ENCODE measurements around the gene COLEC12.

Gene COLEC12

DNA sequence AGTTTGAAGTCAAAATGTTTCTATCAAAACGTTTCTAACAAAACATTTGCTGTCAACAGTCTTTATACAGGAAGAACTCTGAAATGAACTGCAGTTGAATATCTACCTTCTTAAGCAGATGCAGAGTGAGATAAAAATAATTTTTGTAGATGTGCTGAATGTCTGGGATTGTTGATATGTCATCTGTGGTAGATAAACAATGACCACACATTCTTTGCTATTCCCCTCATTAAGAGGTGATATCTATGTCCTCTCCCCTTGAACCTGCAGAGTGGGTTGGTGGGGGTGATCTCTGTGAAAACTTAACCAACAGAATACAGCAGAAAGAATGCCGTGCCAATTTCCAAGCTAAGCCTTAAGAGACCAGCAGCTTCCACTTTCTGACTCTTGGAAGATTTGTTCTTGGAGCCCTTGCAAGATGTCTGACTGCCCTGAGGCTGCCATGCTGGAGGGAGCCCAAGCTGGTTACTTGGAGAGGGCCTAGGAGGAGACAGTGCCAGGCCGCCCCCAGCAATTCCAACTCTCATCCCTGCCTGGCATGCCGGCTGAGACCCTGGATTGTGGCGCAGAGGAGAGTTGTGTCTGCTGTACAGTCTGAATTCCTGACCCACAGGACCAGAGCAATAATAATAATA is 80.8 kb downstream of the COLEC12 start:
- ChIA-PET POLR2A (no interaction called here), CTCF (no interaction called here)
- TF ChIP-seq, protein P1, sequence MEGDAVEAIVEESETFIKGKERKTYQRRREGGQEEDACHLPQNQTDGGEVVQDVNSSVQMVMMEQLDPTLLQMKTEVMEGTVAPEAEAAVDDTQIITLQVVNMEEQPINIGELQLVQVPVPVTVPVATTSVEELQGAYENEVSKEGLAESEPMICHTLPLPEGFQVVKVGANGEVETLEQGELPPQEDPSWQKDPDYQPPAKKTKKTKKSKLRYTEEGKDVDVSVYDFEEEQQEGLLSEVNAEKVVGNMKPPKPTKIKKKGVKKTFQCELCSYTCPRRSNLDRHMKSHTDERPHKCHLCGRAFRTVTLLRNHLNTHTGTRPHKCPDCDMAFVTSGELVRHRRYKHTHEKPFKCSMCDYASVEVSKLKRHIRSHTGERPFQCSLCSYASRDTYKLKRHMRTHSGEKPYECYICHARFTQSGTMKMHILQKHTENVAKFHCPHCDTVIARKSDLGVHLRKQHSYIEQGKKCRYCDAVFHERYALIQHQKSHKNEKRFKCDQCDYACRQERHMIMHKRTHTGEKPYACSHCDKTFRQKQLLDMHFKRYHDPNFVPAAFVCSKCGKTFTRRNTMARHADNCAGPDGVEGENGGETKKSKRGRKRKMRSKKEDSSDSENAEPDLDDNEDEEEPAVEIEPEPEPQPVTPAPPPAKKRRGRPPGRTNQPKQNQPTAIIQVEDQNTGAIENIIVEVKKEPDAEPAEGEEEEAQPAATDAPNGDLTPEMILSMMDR (IDR thresholded peaks at IDR 0.05; ENCODE audit: control extremely low read depth, extremely low read depth, low read depth, missing control alignments), result no peak
- DNase-seq (ENCODE audit: extremely low spot score), result no peak

DNA sequence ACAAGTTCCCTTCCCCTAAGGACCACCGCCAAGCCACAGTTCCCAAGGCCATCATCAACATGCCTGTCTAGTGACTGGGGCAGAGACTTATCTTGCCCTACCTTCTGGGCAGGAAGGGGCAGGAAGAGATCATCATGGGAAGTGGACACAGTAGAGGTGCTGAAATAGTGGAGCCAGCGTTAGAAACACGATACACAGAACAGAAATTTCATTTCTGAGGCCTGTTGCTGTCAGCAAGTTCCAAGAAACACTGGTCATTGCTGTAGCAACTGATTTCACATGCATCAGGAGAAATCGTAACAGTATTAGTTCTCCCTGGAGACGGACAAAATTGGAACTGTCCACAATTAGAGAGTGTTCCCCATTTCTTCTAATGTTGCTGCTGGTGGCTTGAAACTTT is 83.0 kb downstream of the COLEC12 start:
- DNase-seq (ENCODE audit: extremely low spot score), result no peak
- TF ChIP-seq, protein P1 (IDR thresholded peaks at IDR 0.05; ENCODE audit: control extremely low read depth, extremely low read depth, low read depth, missing control alignments), result no peak
- ChIA-PET CTCF (no interaction called here), POLR2A (no interaction called here)

DNA sequence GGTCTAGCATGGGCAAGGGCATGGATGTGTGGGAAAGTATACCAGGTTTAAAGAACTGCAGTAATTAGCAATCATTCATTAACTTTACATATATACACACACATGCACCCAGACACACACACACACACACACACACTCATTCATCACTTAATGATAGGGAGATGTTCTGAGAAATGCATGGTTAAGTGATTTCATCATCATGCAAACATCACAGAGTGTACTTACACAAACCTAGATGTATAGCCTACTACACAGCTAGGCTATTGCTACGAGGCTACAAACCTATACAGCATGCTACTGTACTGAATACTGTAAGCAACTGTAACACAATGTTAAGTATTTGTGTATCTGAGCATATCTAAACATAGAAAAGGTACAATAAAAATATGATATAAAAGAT is 83.6 kb downstream of the COLEC12 start:
- POLR2A ChIA-PET, result no interaction called here
- CTCF ChIA-PET, result no interaction called here
- TF ChIP-seq, protein P1 (IDR thresholded peaks at IDR 0.05; ENCODE audit: control extremely low read depth, extremely low read depth, low read depth, missing control alignments), result no peak
- DNase-seq (ENCODE audit: extremely low spot score), result no peak

DNA sequence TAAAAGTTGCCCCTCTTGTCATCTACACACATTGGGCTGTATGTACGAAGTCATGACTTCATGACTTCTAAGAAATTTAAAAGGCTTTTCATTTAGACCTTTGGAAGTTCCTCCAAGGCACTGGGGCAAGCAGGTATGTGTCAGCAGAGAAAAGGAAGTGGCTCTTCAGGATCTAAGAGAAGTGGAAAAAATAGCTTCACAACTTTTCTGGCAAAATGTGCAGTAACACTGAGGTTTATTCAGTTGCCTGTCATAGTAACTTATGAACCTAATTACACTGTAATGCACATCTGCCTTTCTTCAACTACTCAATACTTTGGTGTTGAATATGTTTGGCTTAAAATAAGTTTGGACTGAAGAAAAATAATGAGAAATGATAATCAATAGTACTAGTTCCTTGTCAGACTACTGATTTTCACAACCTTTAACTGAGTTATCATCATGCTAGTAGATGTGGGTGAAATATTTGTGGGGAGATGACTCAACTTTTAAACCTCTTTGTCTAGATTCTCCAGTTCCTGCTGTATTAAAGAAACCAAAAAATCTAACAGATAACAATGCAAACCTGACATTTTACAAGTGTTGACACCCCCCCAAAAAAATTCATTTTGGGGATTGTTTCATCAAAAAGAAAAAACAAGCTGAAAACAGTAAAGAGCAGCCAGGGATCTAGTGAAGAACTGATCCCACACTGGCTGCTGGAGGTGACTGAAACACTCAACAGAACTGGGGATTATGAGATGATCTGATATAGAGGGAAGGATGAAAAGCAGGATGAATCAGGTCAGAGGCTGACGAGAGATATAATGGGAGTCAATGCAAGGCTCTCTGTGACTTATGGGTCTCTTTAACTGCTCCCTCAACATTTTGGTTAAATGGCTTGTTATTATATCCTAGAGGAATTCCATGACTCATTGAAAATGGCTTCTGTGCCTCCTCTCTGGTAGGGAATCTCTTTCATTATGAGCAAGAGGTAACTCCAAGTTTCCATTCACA is 84.6 kb downstream of the COLEC12 start:
- TF ChIP-seq, protein P1 (IDR thresholded peaks at IDR 0.05; ENCODE audit: control extremely low read depth, extremely low read depth, low read depth, missing control alignments), result no peak
- CTCF ChIA-PET, result interaction anchor here (1.0 kb wide), 1 partner anchor 26 kb away, joined by 3 read pairs; no protein-coding TSS in a partner anchor
- no peak for DNase-seq (ENCODE audit: extremely low spot score)
- POLR2A ChIA-PET, result no interaction called here

DNA sequence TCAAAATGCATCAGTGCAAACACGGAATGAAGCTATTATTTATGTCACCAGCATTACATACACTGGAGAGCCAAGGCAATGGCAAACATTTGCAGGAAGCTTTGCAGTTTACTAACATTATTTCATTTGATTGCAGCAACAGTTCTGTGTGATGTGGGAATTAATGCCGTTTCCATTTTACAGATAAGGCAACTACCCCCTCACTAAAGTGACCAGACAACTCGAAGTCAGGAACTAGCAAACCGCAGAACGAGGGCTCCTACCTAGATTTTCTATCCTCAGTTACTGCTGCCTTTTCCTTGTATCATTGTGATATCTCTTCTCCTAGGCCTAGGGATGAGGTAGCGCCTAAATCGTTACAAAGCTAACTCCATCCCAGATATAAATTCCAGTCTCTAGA is 85.5 kb downstream of the COLEC12 start:
- TF ChIP-seq, protein P1 (IDR thresholded peaks at IDR 0.05; ENCODE audit: control extremely low read depth, extremely low read depth, low read depth, missing control alignments), result no peak
- CTCF ChIA-PET, result interaction anchor here (1.0 kb wide), 1 partner anchor 25 kb away, joined by 3 read pairs; no protein-coding TSS in a partner anchor
- DNase-seq (ENCODE audit: extremely low spot score), result no peak
- POLR2A ChIA-PET, result no interaction called here

DNA sequence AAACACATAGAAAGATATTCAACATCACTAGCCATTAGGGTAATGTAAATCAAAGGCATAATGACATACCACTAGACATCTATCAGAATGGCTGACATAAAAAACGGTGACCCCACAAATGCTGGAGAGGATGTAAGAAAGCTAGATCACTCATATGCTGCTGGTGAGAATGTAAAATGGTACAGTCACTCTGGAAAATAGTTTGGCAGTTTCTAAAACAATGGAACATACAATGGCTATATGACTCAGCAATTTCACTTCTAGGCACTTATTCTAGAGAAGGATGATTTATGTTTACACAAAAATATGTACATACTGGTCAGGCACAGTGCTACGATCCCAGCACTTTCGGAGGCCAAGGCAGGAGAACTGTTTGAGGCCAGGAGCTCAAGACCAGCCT is 87.3 kb downstream of the COLEC12 start:
- ChIA-PET POLR2A (no interaction called here), CTCF (no interaction called here)
- DNase-seq (ENCODE audit: extremely low spot score), result no peak
- TF ChIP-seq, protein P1 (IDR thresholded peaks at IDR 0.05; ENCODE audit: control extremely low read depth, extremely low read depth, low read depth, missing control alignments), result no peak

Data from GM10248 (cell line).